K562 (cell line): ENCODE measurements around the gene GPR4. TPM values are rescaled to one million over a fixed set of nuclear protein-coding genes. Genes with fewer than 3 reads are reported as not detected.

Experiments
- CBX8 ChIP-seq: fragments of 200-600 bp; sonication (generic); IDR thresholded peaks from 2 replicates; pipeline ENCODE4 v1.6.1; 2012; ENCODE audit warnings: borderline replicate concordance, mixed run types, low read depth, mild to moderate bottlenecking, moderate library complexity, mixed read lengths, low read length, control low read depth, inconsistent platforms; ENCODE audit not compliant: poor library complexity, severe bottlenecking; ENCODE audit errors: extremely low read depth
- CSDE1 ChIP-seq, 2 experiments: fragments of 450-650 bp; IDR thresholded peaks; 2 replicates each; pipeline ENCODE4 v1.6.1; 2016; ENCODE audit warnings: mild to moderate bottlenecking in 1 of 2
- DACH1 ChIP-seq: fragments of 450-650 bp; IDR thresholded peaks from 2 replicates; pipeline ENCODE4 v1.6.1; 2018; ENCODE audit not compliant: partially characterized antibody
- ETS2 ChIP-seq: IDR thresholded peaks from 2 replicates; pipeline ENCODE4 v1.6.1; 2016; ENCODE audit warnings: borderline replicate concordance, missing genetic modification characterization, mild to moderate bottlenecking, moderate library complexity, missing compliant biosample characterization; ENCODE audit not compliant: poor library complexity, severe bottlenecking
- KLF1 ChIP-seq: fragments of 450-650 bp; IDR thresholded peaks from 2 replicates; pipeline ENCODE4 v1.6.1; 2016; ENCODE audit warnings: missing genetic modification characterization, missing compliant biosample characterization
- KLF13 ChIP-seq: fragments of 450-650 bp; IDR thresholded peaks from 2 replicates; pipeline ENCODE4 v1.6.1; 2016; ENCODE audit warnings: missing genetic modification characterization, low read depth, mild to moderate bottlenecking, missing compliant biosample characterization, moderate library complexity, borderline replicate concordance
- PCBP1 ChIP-seq: fragments of 200-400 bp; formaldehyde crosslinking; IDR thresholded peaks from 2 replicates; pipeline ENCODE4 v1.6.1; 2018; ENCODE audit warnings: mild to moderate bottlenecking, low read depth, low read length; ENCODE audit not compliant: poor library complexity, severe bottlenecking
- PRPF4 ChIP-seq: fragments of 200-400 bp; formaldehyde crosslinking; IDR thresholded peaks from one replicate; pipeline ENCODE4 v1.6.1; 2017; ENCODE audit warnings: low read length, low read depth, mild to moderate bottlenecking; ENCODE audit not compliant: insufficient read depth, poor library complexity, severe bottlenecking
- SP1 ChIP-seq: sonication (generic); formaldehyde crosslinking; IDR thresholded peaks from 2 replicates; pipeline ENCODE4 v1.8.1; 2022; ENCODE audit warnings: mild to moderate bottlenecking, missing genetic modification reagents
- TARDBP ChIP-seq: fragments of 450-650 bp; IDR thresholded peaks from 2 replicates; pipeline ENCODE4 v1.6.1; 2016
- TBP ChIP-seq: optimal IDR thresholded peaks from 2 replicates; pipeline ENCODE3; 2011; ENCODE audit warnings: low read depth, low read length, improper control_type of control experiment
- TRIM24 ChIP-seq, 2 experiments: fragments of 450-650 bp; IDR thresholded peaks; 2 replicates each; pipeline ENCODE4 v1.6.1; 2016
- ZBTB33 ChIP-seq: sonication (generic); formaldehyde crosslinking; IDR thresholded peaks from 2 replicates; pipeline ENCODE4 v1.8.1; 2023; ENCODE audit warnings: mild to moderate bottlenecking, missing genetic modification reagents
- ZC3H11A ChIP-seq: IDR thresholded peaks from 2 replicates; pipeline ENCODE4 v1.6.1; 2012; ENCODE audit warnings: low read depth, low read length, improper control_type of control experiment
- ZFP1 ChIP-seq: fragments of 450-650 bp; formaldehyde crosslinking; IDR thresholded peaks from 2 replicates; pipeline ENCODE4 v1.4.0; 2020; ENCODE audit warnings: mild to moderate bottlenecking, mixed read lengths
- ZFP30 ChIP-seq: fragments of 250-450 bp; sonication (Bioruptor Pico); IDR thresholded peaks from 2 replicates; pipeline ENCODE4 v1.8.0; 2022; ENCODE audit warnings: moderate library complexity, mild to moderate bottlenecking, inconsistent platforms, borderline replicate concordance
- ZNF507 ChIP-seq: conservative IDR thresholded peaks from 2 replicates; pipeline ENCODE4 v1.6.1; 2017; ENCODE audit warnings: missing genetic modification characterization, missing compliant biosample characterization
- ZNF586 ChIP-seq: fragments of 450-650 bp; formaldehyde crosslinking; conservative IDR thresholded peaks from 2 replicates; pipeline ENCODE4 v1.4.0; 2020; ENCODE audit warnings: mild to moderate bottlenecking, moderate library complexity
- ZNF668 ChIP-seq: fragments of 250-450 bp; sonication (Bioruptor Pico); IDR thresholded peaks from 2 replicates; pipeline ENCODE4 v1.8.0; 2022; ENCODE audit warnings: mild to moderate bottlenecking, inconsistent platforms
- polyA plus RNA-seq, 8 experiments: library from polyadenylated mRNA; depleted of rRNA in 4 of 8; stranded (reverse) in 5 of 8; unstranded in 3 of 8; fragments of >200 nt; fragmentation: Nextera tagmentation in 2 of 8; fragmentation: Illumina TruSeq in 1 of 8; extraction: Ambion mirVana in 2 of 8; extraction: Trizol in 1 of 8; gene quantifications; 2 replicates each; pipeline versions ENCODE4 v1.2.1 to v1.2.3, GENCODE V29; 2011 to 2014; ENCODE audit warnings: inconsistent platforms in 1 of 8, missing spikeins in 1 of 8
- total RNA-seq, 7 experiments: library from RNA; depleted of rRNA in 6 of 7; stranded (reverse); fragments of >200 nt in 6 of 7; fragmentation: Illumina TruSeq in 2 of 7; extraction: Trizol in 2 of 7; gene quantifications; 2 replicates each; pipeline versions ENCODE4 v1.2.1 to v1.2.3, GENCODE V29; 2011 to 2021; ENCODE audit warnings: low replicate concordance in 1 of 7
- TF ChIP-seq, protein P1 (sequence below): sonication (generic); formaldehyde crosslinking; IDR thresholded peaks from 2 replicates; pipeline ENCODE4 v1.8.1; 2022; ENCODE audit warnings: missing genetic modification reagents
- TF ChIP-seq, protein P2 (sequence below): conservative IDR thresholded peaks from 2 replicates; pipeline ENCODE4 v1.6.1; 2011; ENCODE audit warnings: low read depth, mild to moderate bottlenecking, low read length; ENCODE audit not compliant: control insufficient read depth
- TF ChIP-seq, protein P3 (sequence below): fragments of 250-450 bp; sonication (Bioruptor Pico); IDR thresholded peaks from 2 replicates; pipeline ENCODE4 v1.4.0; 2020

GPR4 gene
- total and polyA plus RNA-seq, 9 of the 15 experiments (the other 6 are each of a cell fraction or from before 2014, with no cell fraction given): 0.03 to 0.09 (median 0.04) TPM; not detected in 5

DNA sequence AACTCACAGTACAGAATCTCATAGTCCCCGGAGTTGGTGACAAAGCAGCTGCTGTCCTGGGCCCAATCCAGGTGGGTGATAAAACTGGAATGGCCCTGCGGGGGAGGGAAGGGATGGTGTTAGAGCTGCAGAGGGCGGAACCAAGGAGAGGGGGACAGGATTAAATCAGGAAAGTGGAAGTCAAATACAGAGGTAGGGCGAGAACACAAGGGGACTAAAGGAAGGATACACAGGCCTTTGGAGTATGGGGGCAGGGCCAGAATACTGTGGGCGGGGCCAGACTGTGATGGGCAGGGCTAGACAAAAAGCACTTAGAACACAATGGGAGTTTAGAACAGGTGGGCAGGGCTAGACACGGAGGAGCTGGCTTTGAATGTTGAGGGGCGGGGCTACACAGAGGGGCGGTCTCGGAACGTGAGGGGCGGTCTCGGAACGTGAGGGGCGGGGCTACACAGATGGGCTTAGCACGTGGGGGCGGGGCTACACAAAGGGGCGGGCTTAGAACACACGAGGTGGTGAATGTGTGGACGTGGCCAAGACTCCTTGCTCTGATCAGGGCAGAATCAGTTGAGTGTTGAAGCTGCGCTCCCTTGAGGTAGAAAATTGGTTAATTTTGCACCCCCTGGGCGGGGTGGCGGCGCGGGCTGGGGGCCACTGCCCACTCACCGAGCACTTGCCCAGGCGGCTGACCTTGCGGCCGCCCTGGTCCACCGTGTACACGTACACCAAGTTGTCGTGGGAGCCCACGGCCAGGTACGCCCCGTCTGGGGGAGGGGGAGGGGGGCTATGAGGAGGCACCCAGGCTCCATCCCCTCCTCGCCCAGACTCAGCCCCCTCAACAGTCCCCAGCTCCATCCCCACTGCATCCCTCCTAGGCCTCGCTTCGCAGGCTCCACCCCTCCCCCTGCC is 14.0 kb upstream of the GPR4 start (continued):
- TF ChIP-seq ZNF668 (CRISPR knock-in tag): no peak
- no peak for TF ChIP-seq TARDBP
- TF ChIP-seq ZC3H11A: no peak
- no peak for TF ChIP-seq KLF1
- no peak for TF ChIP-seq ZNF586 (CRISPR knock-in tag)
- no peak for TF ChIP-seq ZFP30 (CRISPR knock-in tag)
- TF ChIP-seq ZNF507 (tag): no peak
- TF ChIP-seq PRPF4: no peak
- no peak for TF ChIP-seq ZFP1 (CRISPR knock-in tag)
- TF ChIP-seq, protein P1, sequence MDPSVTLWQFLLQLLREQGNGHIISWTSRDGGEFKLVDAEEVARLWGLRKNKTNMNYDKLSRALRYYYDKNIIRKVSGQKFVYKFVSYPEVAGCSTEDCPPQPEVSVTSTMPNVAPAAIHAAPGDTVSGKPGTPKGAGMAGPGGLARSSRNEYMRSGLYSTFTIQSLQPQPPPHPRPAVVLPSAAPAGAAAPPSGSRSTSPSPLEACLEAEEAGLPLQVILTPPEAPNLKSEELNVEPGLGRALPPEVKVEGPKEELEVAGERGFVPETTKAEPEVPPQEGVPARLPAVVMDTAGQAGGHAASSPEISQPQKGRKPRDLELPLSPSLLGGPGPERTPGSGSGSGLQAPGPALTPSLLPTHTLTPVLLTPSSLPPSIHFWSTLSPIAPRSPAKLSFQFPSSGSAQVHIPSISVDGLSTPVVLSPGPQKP: no peak
- no peak for TF ChIP-seq DACH1
- peak; percentile 82 for TF ChIP-seq ZBTB33
- TF ChIP-seq PCBP1: peak; percentile 66
- TF ChIP-seq ETS2 (tag): no peak
- TF ChIP-seq KLF13: no peak
- peak in 1 of 2 experiments; percentile 64; a peak in 1 of 4 replicates for TF ChIP-seq TRIM24 (IDR thresholded peaks at IDR 0.05)
- TF ChIP-seq, protein P2, sequence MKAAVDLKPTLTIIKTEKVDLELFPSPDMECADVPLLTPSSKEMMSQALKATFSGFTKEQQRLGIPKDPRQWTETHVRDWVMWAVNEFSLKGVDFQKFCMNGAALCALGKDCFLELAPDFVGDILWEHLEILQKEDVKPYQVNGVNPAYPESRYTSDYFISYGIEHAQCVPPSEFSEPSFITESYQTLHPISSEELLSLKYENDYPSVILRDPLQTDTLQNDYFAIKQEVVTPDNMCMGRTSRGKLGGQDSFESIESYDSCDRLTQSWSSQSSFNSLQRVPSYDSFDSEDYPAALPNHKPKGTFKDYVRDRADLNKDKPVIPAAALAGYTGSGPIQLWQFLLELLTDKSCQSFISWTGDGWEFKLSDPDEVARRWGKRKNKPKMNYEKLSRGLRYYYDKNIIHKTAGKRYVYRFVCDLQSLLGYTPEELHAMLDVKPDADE: 0 out of 2 replicates have a peak, but pooled peaks have one; percentile 34
- no peak for TF ChIP-seq CBX8
- TF ChIP-seq TBP: peak; percentile 83
- no peak for TF ChIP-seq CSDE1 (IDR thresholded peaks at IDR 0.05)
- TF ChIP-seq, protein P3, sequence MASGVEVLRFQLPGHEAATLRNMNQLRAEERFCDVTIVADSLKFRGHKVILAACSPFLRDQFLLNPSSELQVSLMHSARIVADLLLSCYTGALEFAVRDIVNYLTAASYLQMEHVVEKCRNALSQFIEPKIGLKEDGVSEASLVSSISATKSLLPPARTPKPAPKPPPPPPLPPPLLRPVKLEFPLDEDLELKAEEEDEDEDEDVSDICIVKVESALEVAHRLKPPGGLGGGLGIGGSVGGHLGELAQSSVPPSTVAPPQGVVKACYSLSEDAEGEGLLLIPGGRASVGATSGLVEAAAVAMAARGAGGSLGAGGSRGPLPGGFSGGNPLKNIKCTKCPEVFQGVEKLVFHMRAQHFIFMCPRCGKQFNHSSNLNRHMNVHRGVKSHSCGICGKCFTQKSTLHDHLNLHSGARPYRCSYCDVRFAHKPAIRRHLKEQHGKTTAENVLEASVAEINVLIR (CRISPR knock-in tag): no peak
- TF ChIP-seq SP1 (CRISPR knock-in tag): peak; percentile 86; the same call in 1 of the 2 replicates
